HK-2 (cell line): ENCODE results near the gene CTDSPL.
"Not testable (repeated sequence)": the region's sequence is repeated elsewhere in the genome, so short reads cannot be mapped to it uniquely, and the experiment has no call there.

Experiments
- DNase-seq: peaks from one replicate; pipeline ENCODE4 v3.0.0-alpha.2; 2018; ENCODE audit not compliant: unreplicated experiment

CTDSPL gene

DNA sequence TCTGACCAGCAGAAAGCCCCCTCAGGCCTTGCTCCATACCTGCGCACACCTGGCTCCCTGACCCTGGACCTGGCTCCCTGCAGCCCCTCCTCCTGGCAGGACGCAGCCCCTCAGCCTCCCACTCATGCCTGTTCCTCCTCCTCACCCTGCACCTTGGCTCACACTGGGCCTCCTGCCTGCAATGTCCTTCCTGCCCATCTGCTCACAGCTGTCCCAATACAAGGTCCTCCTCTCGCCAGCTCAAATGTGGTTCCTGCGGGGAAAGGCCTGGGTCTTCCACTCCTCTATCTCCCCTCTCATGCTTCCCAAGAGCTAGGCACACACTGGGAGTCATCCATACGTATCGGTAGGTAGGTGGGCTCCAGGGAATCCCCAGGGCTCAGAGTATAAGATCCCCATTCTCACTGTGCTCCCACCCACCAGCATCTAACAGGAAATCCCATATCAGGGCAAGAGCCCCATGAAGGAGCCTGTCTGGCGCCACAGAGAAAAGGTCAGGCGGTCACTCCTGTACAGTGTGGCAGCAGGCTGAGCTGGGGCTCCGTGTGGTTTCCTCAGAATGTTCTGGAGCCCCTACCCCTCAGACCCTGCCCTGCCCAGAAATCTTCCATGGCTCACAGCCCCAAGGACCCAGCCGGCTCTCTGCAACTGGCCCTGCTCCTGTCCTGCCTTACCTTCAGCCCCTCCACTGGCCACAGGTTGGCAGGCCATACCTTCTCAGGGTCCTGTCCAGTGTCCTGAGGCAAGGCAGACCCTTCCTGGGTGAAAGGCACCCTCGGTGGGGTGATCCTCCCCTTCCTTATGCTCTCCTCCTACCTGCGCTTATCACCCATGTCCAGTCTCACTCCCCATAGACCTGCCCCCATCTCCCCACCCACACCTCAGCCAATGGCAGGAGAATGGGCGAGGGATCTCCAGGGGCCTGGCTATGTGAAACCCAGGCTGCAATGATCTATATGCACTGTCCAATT, 156.9 kb downstream of the CTDSPL start:
- DNase-seq = no peak

DNA sequence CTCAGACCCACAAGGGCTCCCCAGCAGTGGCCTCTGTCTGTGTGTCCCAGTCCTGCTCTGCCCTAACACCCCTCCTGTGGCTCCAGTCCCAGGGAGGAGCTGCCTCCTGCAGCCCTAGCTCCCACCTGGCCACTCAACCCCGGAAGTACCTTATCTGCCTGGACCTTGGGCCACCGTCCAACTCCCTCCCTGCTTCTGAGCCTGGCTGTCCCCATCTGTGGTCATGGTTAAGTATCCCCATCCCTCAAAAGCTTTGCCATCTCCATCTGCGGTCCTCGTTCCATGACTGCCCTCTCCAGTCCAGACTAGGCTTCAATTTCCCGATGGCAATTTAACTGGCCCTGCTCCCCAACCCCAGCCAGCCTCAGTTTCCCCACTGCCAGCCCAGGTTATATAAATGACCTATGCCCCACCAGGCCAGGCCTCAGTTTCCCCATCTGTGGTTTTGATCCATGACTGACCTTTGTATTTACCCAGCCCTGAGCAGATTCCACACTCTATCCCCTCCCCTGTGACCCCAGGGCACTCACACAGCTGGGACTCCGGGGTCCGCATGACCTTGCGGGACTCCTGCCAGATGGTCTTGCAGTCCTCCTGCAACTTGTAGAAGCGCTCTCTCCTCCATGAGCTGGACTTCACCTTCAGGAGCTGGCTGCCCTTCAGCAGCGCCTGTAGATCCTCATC, 158.1 kb downstream of the CTDSPL start:
- no peak for DNase-seq

DNA sequence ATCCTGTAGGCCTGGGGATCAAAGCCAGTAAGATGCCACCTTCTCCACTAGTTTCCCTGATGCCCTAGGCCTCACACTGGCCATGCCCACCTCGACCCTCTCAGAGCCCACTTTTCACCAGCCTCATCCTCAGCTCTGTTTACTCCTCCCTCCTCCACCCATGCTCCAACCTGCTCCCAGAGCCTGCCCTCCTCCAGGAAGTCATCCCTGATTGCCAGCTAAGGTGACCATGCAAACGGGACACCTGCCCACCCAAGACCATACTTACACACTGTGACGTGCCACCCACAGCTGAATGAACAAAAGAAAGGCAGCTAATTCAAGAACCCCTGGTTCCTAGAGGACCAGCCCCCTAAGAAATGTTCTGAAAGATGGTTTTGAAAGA, 158.7 kb downstream of the CTDSPL start:
- no peak for DNase-seq

DNA sequence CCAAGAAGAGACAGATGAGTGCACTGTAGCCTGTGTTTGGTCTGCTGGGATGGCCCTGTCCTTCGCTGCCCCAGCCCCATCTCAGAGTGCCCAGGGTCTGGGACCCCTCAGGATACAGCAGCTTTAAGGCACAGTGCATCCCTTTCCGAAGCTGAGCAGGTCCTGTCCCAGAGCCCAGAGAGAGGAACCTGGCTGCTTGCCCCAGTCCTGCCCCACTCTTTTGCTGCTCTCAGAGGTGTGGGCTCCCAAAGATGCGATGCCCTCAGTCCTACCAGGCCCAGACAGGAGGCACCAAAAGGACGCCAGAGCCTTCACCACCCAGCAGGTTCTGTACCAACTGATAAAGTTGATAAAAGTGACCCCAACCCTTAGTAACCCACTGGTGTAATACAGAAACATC, 159.5 kb downstream of the CTDSPL start:
- no peak for DNase-seq

DNA sequence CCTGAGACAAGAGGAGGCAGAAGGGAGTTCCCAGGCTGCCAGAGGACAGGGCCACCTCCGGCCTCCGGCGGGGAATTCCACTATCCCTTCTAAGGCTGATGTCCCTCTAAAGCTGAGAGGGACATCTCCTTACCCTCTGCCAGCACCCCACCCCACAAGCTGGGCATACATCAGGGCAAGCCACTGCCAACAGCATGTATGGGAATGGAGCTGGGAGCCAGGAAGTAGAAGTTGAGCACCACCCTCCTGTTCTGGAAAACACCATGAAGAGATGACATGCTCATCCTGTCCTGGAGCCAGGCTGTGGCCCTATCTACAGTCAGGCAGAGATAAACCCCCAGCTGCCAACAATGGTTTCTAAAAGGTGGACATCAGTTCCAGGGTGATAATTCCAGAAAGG, 160.6 kb downstream of the CTDSPL start:
- DNase-seq = no peak

DNA sequence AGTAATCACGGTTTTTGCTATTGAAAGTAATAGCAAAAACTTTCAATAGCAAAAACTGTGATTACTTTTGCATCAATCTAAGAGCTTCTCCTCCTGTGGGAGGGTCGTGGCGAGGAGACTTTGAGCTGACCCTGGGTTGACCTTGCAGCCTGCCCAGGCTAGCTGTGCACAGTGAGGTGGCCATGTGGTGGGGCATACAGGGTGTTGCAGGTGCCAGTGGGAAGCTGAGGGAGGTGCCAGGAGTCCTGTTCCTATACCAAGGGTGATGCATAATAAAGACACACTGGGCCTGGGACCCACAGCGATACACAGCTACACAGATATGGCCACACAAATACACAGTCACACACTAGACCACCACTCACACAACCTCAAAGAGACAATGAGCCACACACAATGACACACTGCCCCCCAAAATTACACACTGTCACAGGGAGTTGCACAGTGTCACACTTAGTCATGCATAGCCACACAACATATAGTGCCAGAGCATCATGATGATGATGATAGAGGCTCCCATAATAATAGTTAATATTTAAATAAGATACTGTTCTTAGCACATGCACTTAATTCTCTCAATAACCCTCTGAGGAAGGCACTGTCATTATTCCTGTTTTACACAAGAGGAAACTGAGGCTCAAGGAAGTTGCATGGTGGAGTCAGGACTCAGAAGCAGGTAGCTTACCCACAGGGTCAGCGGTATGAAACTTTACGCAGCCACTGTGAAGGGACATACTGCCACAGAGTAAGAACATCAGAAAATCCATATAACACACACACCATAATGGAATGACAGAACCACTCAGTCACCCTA, 161.4 kb downstream of the CTDSPL start:
- DNase-seq = no peak

DNA sequence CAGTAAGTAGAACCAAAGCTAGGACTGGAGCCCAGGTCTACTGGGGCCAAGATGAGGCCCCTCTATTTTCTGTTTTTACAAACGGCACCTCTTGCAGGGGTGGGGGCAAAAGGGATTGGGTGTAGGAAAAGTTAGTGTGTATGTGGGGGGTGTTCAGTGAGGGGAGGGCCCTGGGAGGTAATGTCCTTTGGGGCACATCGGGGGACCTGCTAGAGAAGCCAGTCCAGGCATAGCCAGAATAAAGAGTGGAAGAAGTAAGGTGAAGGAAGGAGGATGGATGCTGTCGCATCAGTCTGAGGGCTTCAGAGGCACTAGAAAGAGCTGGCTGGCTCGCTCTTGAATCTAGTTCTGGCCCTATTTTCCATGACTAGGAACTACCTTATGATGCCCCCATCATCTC, 165.2 kb downstream of the CTDSPL start:
- DNase-seq = no peak

DNA sequence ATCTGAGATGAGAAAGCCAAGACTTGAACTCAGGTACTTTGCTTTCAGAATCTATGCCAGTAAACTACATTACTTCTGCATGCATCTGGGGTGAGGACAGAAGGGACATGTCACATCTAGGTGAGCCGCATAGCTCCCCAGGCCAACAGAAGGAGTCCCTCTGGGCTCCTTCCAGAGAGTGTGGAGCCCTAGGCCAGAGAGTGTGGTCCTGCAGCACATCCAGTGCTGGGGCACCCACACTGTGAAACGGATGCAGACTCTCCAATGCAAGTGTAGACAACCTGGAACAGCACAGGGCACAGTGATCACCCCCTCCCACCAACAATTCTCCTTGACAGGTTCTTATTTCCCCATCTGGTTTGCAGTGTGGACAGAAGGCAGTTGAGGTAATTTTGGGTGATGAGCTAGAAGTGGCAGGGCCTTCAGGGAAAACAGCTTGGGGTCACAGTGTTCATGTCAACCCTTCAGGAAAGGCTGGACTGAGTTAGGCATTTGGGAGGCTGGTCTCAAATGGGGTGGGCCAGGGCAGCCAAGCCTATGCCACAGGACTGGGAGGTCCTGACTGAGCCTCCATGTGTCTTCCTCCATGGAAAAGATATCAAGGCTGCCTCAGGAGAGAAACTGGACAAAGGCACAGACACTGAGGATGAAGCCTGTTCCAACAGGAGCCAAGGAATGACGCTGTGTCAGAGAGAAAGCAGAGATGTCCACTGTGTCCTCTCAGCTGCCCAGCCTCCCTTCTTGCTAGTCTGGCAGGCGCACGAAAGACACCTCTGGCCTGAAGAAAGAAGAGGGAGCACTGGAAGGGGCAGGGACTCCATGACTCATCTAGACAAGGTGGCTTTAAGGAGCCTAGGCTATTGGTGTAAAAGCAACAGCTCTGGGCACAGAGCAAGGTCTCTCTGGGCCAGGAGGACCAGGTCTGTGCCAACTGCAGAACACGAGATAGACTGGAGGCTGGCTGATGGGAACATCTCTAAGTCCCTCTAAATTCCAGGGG, 166.1 kb downstream of the CTDSPL start:
- no peak for DNase-seq

DNA sequence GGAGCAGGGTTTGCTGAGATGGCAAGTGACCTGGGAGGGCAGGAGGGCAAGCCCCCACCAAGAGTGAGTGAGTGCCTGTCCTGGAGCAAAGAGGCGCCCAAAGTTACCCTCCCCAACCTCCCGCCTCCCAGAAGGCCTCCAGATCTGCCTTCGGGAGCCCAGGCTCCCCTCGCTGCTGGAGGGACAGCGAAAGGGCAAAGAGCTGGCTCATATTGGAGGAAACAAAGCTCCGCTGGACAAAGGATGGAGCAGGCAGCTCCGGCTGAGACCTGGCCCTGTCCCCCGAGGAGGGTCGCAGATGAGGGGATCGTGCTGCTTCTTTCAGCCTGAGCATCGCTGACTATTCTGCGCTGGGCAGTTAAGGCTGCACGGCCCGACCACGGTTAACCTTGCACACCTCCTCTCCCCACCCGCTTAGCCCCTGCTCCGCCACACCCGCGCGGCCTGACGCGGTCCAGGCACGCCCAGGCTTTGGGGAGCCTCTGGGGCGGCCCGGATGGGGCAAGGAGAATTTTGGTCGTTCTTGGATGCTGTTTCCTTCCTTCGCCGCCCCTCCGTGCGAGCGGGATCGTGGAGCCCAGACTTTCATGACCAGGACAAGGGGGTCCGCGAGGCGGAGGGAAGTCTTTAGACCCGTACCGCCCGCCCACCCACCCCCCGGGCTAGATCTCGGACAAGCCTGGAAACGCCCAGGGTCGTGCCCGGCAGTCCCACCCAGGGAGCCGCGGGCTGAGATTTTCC, 167.1 kb downstream of the CTDSPL start:
- no peak for DNase-seq

DNA sequence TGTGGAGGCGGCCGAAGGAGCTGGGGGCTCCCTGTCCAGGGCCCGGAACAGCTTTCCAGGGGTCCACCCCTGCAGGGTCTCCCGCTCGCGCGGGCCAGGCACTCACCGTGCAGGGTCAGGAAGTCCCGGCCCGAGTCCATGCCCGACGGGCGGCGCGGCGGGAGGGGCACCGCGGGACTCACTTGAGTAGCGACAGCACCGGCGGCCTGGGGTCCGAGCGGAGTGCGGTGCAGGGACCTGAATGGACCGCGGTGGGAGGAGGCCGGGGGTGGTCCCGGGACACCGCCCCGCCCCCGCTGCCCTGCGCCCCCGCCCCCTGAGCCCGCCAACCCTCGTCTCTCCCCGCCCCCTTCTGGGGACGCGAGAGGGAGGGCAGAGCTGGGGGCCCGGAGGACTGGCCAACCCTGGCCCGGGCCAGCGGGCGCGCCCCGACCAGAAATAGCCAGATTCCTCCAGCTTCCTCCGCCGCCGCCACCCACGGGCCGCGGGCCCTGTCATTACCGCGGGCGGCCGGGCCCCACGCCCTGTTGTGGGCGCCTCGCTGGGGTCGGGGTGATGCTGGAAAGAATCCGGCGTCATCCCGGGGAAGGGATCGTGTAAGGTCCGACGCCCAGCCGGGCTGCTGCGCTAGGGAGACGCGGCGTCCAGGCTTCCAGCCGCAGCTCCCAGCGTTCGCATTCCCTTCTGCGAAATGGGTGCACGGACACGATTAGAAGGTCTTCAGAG, 167.9 kb downstream of the CTDSPL start, which contains the start of gene PLCD1:
Gene PLCD1 (minus strand): TSS at position 243 of the 726 bp plus-strand sequence. CDS start 103 bp downstream, at position 140.
- DNase-seq = no peak

DNA sequence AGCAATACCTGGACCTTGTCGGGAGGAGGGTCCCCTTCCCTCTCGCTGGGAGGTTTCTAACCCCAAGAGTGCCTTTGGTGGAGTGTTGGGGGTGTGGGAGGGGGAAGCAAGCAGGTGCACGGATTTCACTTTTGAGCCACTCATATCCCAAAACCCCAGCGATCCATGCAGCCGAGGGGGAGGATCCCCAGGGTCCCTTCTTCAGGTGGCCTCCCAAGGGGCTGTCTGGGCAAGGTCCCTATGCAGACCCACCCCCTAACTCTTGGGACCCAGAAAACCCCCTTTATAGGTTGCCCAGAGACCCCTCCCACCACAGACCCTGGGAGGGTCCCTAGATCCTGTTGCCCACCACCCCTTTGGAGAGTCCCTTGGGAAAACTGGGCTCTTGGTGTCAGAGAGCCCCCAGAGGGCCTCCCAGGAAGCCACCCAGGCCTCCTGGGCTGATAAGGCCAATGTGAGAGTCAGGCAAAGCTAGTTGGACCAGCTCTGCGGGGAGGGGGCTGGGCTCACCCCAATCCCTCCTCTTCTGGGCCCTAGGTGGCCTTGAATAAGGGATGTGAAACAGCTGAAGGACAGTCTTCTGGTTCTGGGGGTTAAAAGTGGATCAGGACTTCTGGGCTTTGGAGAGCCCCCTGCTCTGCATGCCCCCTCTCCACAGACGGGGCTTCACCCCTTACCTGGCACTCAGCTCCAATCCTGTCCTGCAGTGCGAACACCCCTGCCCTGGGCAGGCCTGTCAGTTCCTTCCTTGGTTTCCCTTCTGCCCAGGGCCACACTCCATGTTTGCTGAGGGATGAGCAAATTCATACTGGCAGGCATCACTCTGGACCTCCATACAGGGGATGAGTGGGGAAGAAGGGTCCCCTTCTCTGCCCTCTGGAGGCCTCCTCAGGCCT, 168.7 kb downstream of the CTDSPL start:
- DNase-seq = no peak

DNA sequence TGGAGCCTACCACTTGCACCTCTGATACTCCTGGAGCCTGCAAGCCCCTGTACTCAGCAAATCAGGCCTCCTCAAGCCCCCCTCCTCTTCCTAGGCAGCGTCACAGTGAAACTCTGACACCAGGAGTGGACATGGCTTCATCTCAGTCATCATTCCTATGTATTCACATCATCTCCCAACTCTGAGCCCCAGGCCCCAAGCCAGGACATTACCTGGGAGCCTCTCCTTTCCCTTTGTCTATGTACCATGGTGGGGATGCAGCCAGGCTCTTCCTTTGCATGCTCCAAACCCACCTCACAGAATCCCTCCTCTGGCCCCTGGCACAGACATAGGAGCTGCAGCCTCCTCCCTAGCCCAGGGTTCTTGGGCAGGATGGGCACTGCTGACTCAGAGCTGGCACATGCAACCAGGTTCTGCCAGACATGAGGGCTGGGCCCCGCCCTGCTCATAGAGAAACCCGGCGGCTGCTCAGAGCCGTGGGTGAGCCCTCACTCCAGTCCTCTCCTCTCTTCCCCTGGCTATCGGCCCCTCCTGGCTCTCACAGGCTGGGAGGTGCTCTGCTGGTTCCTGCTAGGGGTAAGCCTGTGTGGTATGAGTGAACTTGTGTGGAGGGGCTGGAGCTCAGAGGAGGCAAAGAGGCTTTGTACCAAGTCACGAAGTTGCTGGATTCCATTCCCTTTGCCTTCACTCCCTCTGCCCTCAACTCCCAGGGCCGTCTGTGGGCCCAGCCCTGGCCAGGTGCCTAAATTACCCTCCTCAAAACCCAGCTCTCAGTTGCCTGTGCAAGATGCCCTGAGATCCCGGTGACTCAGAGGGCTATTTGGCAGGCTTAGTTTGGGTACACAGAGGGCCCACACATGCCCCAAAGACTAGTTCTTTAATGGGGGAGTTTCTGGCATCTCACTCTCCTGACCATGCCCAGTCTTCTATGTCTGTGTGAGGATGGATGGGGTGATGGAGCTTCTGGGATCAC, 169.6 kb downstream of the CTDSPL start:
- DNase-seq = peak; percentile 22

DNA sequence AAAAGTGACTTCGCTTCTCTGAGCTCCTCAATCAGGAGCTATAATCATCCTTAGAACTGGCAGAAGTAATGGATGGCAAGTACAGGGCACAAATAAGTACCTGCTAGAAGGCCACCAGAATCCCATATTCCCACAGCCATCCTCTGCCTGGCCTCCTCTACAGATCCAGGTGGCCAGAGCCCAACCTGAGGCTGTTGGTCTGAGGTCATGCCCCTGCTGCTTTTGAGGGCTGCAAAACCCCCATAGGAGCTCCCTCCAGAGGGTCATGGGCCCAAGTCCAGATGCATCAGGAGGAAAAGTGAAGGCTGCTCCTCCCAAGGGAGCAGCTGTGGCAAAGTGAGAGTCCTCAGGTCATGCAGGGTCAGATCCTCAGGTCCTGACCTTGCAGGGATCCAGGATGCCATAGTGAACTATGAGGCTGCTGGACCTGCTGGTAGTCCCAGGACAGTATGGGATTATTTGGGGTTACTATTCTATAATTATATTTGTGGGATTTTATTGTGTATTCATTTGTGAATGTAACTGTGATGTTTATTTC, 170.7 kb downstream of the CTDSPL start:
- no peak for DNase-seq

DNA sequence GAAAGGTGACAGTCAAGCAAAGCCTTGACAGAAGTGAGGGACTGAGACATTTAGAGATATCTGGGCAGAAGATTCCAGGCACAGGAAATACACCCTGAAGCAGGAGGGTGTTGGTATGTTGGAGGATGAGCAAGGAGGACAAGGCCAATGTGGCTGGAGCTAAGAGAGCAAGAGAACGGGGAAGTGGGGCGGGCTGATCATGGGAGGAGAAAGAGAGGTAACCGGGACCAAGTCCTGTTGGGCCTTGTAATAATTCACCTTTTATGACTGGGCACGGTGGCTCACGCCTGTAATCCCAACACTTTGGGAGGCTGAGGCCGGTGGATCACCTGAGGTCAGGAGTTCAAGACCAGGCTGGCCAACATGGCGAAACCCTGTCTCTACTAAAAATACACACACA, 171.9 kb downstream of the CTDSPL start:
- not testable (repeated sequence) for DNase-seq
